Measurements from ENCODE around the gene SNAP47. TPM values are rescaled to one million over a fixed set of nuclear protein-coding genes. Genes with fewer than 3 reads are reported as not detected.
A peak's percentile ranks its signal among the peaks of the same experiment; 100 is the strongest.

SNAP47 gene
- total RNA-seq, 1 donor from 2014 or later: 59.0 TPM

DNA sequence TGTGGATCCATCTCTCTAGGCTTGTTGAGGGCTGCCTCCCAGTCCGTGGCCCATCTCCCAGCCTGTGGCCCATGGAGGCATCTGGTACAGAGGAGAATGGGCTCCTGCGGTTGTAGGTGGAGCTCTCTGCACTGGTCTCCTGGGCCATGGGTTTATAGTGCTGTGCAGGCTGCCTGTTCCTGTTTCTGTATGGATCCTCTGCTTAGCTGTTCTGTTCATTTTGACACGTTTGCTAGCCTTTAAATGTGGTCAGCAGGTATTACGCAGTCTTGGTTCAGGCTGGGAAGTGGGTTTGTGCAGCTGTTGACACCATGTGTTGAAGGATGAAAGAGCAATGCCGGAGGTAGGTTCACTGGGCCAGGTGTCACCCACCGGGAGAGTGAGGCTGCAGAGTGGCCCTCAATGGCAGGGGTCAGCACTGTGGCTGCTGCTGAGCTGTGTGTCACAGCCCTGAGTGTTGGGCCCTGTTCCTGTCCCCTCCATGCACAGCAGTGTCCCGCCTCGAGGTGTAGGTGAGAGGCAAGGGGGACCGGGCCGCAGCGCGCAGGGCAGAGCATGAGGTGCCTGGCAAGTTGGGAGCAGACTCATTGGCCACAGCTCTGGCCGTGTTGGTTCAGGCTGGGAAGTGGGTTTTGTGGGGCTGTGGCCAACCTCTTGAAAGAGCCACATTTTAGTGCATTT is 39.0 kb downstream of the SNAP47 start:
- TF ChIP-seq, protein P1, sequence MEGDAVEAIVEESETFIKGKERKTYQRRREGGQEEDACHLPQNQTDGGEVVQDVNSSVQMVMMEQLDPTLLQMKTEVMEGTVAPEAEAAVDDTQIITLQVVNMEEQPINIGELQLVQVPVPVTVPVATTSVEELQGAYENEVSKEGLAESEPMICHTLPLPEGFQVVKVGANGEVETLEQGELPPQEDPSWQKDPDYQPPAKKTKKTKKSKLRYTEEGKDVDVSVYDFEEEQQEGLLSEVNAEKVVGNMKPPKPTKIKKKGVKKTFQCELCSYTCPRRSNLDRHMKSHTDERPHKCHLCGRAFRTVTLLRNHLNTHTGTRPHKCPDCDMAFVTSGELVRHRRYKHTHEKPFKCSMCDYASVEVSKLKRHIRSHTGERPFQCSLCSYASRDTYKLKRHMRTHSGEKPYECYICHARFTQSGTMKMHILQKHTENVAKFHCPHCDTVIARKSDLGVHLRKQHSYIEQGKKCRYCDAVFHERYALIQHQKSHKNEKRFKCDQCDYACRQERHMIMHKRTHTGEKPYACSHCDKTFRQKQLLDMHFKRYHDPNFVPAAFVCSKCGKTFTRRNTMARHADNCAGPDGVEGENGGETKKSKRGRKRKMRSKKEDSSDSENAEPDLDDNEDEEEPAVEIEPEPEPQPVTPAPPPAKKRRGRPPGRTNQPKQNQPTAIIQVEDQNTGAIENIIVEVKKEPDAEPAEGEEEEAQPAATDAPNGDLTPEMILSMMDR (IDR thresholded peaks at IDR 0.05; ENCODE audit: insufficient read depth, low read length, severe bottlenecking): no peak
- Histone ChIP-seq H3K27me3 (ENCODE audit: control insufficient read depth, insufficient read depth, low read length) (no peaks in the 10 kb centered on the region), H3K36me3 (ENCODE audit: control insufficient read depth, insufficient read depth, low read length) (peaks cover 13% of the 10 kb centered on the region), H3K4me3 (ENCODE audit: low read depth, low read length) (no peak overlapping the region)
- DNase-seq (ENCODE audit: low read depth): no peak
- peak; percentile 84 for FAIRE-seq

DNA sequence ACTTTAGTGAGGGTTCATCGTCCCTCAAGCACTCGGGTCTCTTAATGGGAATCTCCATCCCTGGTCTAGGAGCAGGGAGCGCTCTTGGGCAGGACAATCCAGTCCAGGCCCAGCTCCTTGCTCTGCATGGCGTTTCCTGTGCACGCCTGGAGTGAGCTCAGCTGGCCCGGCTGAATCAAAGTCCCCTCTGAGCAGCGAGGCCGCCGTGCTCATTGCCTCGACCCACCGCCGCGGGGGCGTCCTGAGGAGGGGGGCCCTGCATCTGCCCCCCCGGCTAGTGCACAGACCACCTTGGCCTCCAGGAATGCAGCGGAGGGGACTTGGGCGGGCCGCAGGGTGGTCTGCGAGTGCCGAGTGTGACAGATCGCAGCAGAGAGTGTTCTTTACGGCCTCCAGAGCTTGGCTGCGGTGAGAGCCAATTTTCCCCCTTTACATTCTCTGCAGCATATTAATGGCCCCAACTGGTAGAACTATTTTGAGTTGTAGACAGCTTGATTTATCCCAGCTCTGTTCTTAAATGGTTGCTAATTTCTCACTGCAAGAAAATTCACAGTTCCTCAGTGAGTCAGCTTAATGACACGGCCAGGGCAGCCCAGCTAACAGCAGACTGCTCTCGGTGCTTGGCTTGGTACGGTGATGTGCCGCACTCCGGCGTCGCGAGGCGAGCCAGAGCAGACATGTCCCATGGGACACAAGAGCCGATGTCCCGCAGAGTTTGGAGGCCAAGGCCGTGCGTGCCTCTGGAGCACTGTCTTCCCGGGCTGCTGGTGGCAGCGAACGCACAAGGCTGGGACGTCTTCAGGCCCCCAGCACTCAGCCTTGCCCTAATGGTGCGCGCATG is 39.8 kb downstream of the SNAP47 start:
- H3K4me3 ChIP-seq (ENCODE audit: low read depth, low read length): no peak overlapping the region
- FAIRE-seq: no peak
- no peak for DNase-seq (ENCODE audit: low read depth)
- TF ChIP-seq, protein P1 (IDR thresholded peaks at IDR 0.05; ENCODE audit: insufficient read depth, low read length, severe bottlenecking): no peak
- H3K36me3 ChIP-seq (ENCODE audit: control insufficient read depth, insufficient read depth, low read length): peaks cover 15% of the 10 kb centered on the region
- no peaks in the 10 kb centered on the region for H3K27me3 ChIP-seq (ENCODE audit: control insufficient read depth, insufficient read depth, low read length)

DNA sequence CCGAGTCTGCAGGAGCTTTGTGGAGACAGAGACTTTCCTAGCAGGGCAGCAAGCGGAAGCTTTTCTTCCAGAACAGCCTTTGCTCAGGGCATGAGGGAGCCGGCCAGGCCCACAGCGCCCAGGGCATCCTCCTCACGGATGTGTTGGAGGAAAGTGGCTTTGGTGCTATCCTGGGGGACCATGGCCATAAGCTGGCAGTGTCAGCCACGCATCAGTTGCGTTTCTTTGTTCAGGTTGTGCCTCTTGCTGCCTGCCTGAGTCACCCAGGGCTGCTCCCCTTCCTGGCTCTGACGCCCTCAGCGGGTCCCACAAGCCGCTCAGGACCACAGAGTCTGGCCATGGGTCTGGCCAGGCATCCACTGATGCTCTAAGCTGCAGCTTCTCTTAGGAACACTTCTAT is 40.6 kb downstream of the SNAP47 start:
- DNase-seq (ENCODE audit: low read depth) (no peak), FAIRE-seq (no peak)
- Histone ChIP-seq H3K27me3 (ENCODE audit: control insufficient read depth, insufficient read depth, low read length) (no peaks in the 10 kb centered on the region), H3K4me3 (ENCODE audit: low read depth, low read length) (no peak overlapping the region), H3K36me3 (ENCODE audit: control insufficient read depth, insufficient read depth, low read length) (peaks cover 14% of the 10 kb centered on the region)
- TF ChIP-seq, protein P1 (IDR thresholded peaks at IDR 0.05; ENCODE audit: insufficient read depth, low read length, severe bottlenecking): no peak

DNA sequence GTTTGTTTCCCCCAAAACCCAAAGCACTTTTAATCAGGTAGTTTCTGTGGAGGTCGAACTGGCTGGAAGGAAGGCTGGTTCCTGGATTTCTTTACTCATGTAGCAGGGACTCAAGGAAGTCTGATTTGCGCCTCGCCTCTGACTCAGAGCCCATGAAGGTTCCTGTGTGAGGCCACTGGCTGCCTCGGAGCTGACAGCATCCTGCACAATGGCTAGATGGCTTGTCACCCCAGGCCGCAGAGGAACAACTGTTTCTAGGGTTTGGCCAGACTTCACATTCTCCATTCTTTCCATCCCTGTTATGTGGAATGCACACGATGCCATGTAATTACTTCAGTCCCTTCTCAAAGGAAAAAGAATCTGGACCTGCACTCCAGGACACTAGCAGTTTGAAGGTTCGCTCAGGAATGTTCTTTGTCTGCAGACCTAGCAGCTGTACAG is 41.1 kb downstream of the SNAP47 start:
- DNase-seq (ENCODE audit: low read depth) (peak; percentile 42), FAIRE-seq (no peak)
- Histone ChIP-seq H3K4me3 (ENCODE audit: low read depth, low read length) (no peak overlapping the region), H3K36me3 (ENCODE audit: control insufficient read depth, insufficient read depth, low read length) (peaks cover 13% of the 10 kb centered on the region), H3K27me3 (ENCODE audit: control insufficient read depth, insufficient read depth, low read length) (no peaks in the 10 kb centered on the region)
- TF ChIP-seq, protein P1 (IDR thresholded peaks at IDR 0.05; ENCODE audit: insufficient read depth, low read length, severe bottlenecking): no peak

DNA sequence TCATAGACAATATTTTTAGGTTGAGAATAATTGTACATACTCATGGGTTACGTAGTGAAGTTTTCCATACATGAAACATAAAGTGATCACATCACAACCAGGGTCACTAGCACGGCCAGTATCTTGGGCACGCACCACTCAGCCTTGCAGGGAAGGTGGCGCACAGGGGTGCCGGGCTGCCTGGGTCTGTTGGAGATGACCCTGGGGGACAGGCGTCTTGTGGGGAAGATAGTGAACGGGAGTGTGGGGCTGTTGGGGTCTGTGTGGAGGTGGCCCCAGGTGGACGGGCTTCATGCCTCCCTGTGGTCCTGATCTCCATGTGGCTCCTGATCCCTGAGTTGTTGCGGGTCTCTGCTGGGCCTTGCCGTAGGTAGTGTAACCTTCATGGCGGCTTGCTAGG is 41.9 kb downstream of the SNAP47 start:
- TF ChIP-seq, protein P1 (IDR thresholded peaks at IDR 0.05; ENCODE audit: insufficient read depth, low read length, severe bottlenecking): no peak
- Histone ChIP-seq H3K27me3 (ENCODE audit: control insufficient read depth, insufficient read depth, low read length) (no peaks in the 10 kb centered on the region), H3K36me3 (ENCODE audit: control insufficient read depth, insufficient read depth, low read length) (peaks cover 13% of the 10 kb centered on the region), H3K4me3 (ENCODE audit: low read depth, low read length) (no peak overlapping the region)
- DNase-seq (ENCODE audit: low read depth) (no peak), FAIRE-seq (no peak)
